HL-60 (cell line): ENCODE data around the gene IGFL2.

ENCODE experiments used
- POLR2AphosphoS5 ChIP-seq: IDR thresholded peaks from 2 replicates; pipeline ENCODE4 v1.6.1; 2012; ENCODE audit warnings: low read depth
- SPI1 ChIP-seq: IDR thresholded peaks from 2 replicates; pipeline ENCODE4 v1.6.1; 2012; ENCODE audit warnings: low read depth, mild to moderate bottlenecking, borderline replicate concordance
- TF ChIP-seq, protein P1 (sequence below): IDR thresholded peaks from one replicate; pipeline ENCODE4 v1.5.1; 2011; ENCODE audit warnings: low read length, control low read depth, inconsistent platforms; ENCODE audit not compliant: insufficient read depth

DNA sequence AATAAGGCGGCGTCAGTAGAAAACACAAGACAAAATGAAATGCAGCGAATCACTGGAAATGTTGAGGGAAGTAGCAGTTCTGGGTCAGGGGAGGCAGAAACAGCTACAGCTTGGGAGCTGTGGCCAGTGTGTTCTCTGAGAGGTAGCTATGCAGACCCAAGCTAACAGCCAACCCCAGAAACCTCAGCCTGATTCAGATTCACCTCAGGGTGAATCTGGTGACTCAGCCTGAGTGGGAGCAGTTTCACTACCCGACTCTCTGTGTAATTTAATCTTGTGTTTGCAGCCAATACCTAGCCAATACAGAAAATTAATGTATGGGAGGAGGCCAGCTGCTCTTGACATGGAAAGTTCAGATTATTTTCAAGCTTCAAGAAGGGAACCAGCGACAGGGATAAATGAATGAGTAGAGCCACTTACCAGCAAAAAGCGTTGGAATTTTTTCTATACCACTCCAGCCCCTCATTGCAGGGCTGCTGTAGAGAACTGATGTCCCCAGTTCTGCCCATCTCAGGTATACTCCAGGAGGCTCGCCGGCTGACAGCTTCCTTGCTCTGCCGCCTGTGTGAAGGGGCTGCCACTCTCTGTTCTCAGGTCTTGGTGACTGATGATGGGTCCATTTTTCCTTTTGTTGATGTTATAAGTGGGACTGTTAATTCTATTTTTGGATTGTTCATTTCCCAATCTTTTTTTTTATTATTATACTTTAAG, 32.5 kb upstream of the IGFL2 start:
- TF ChIP-seq, protein P1, sequence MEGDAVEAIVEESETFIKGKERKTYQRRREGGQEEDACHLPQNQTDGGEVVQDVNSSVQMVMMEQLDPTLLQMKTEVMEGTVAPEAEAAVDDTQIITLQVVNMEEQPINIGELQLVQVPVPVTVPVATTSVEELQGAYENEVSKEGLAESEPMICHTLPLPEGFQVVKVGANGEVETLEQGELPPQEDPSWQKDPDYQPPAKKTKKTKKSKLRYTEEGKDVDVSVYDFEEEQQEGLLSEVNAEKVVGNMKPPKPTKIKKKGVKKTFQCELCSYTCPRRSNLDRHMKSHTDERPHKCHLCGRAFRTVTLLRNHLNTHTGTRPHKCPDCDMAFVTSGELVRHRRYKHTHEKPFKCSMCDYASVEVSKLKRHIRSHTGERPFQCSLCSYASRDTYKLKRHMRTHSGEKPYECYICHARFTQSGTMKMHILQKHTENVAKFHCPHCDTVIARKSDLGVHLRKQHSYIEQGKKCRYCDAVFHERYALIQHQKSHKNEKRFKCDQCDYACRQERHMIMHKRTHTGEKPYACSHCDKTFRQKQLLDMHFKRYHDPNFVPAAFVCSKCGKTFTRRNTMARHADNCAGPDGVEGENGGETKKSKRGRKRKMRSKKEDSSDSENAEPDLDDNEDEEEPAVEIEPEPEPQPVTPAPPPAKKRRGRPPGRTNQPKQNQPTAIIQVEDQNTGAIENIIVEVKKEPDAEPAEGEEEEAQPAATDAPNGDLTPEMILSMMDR = no peak
- TF ChIP-seq POLR2AphosphoS5 = no peak
- no peak for TF ChIP-seq SPI1
